Measurements from ENCODE around the gene TEDDM1.
"Not testable (repeated sequence)": the region's sequence is repeated elsewhere in the genome, so short reads cannot be mapped to it uniquely, and the experiment has no call there.

TEDDM1 gene

GRCh38 chr1:182380199-182380598 lies 20.3 kb downstream of the TEDDM1 start:
- no peak for DNase-seq

- not testable (repeated sequence) for DNase-seq
Measured at GRCh38 chr1:182379781-182380180, 20.7 kb downstream of the TEDDM1 start.

GRCh38 chr1:182376936-182377574 lies 23.4 kb downstream of the TEDDM1 start:
- DNase-seq, result peak; percentile 47

GRCh38 chr1:182374101-182374834 lies 26.2 kb downstream of the TEDDM1 start:
- DNase-seq, result no peak

GRCh38 chr1:182370532-182370931 lies 29.9 kb downstream of the TEDDM1 start:
- no peak for DNase-seq

- DNase-seq, result no peak
Measured at GRCh38 chr1:182368903-182369302, 31.6 kb downstream of the TEDDM1 start.

GRCh38 chr1:182368358-182368757 lies 32.1 kb downstream of the TEDDM1 start:
- no peak for DNase-seq

GRCh38 chr1:182367926-182368325 lies 32.5 kb downstream of the TEDDM1 start:
- DNase-seq, result no peak

- DNase-seq, result no peak
Measured at GRCh38 chr1:182366596-182366995, 33.9 kb downstream of the TEDDM1 start.

GRCh38 chr1:182359645-182360044 lies 40.8 kb downstream of the TEDDM1 start:
- DNase-seq, result no peak

GRCh38 chr1:182357913-182358312 lies 42.6 kb downstream of the TEDDM1 start:
- no peak for DNase-seq

- no peak for DNase-seq
Measured at GRCh38 chr1:182357171-182357570, 43.3 kb downstream of the TEDDM1 start.

- no peak for DNase-seq
Measured at GRCh38 chr1:182355723-182356098, 44.8 kb downstream of the TEDDM1 start.

GRCh38 chr1:182351790-182352364 lies 48.6 kb downstream of the TEDDM1 start:
- no peak for DNase-seq

GRCh38 chr1:182350839-182351238 lies 49.6 kb downstream of the TEDDM1 start:
- DNase-seq, result no peak

- peak; percentile 33 for DNase-seq
Measured at GRCh38 chr1:182348961-182349747, 51.3 kb downstream of the TEDDM1 start.

Measured in fibroblast of skin of back (primary cell).